ENCODE data around the gene CFAP43.
A peak's percentile ranks its signal among the peaks of the same experiment; 100 is the strongest.

CFAP43 gene

GRCh38 chr10:104088239-104088638 lies 143.9 kb downstream of the CFAP43 start:
- no peak for FAIRE-seq

GRCh38 chr10:104085801-104086400 lies 146.3 kb downstream of the CFAP43 start, which contains the start of gene COL17A1:
Gene COL17A1, minus strand, starts transcription at chr10:104085880. Its CDS starts 5,207 bp downstream, at chr10:104080673.
- FAIRE-seq: no peak

- FAIRE-seq: no peak
These were observed 147.6 kb downstream of the CFAP43 start for GRCh38 chr10:104084482-104085142.

GRCh38 chr10:104081998-104082397 lies 150.2 kb downstream of the CFAP43 start:
- FAIRE-seq: no peak

GRCh38 chr10:104080762-104081161 lies 151.4 kb downstream of the CFAP43 start:
- FAIRE-seq: peak; percentile 28
